T47D (cell line): ENCODE measurements around the gene ADARB2.
"Not testable (repeated sequence)": the region's sequence is repeated elsewhere in the genome, so short reads cannot be mapped to it uniquely, and the experiment has no call there.

Source experiments
- DNase-seq, 2 experiments: peaks; one replicate each; pipeline versions ENCODE4 v3.0.0 to v3.0.0-alpha.2; 2011 to 2012; ENCODE audit warnings: low read depth in 1 of 2, low spot score in 1 of 2
- JUND ChIP-seq: IDR thresholded peaks from 2 replicates; pipeline ENCODE4 v1.6.1; 2012; ENCODE audit warnings: low read depth
- in situ Hi-C: cut with HindIII; loops from 2 replicates; pipeline ENCODE4 v1.10.0; 2016; ENCODE audit warnings: low sequenced_read_pairs, low pct_unique_long_range_greater_than_20kb

The ADARB2 gene

DNA sequence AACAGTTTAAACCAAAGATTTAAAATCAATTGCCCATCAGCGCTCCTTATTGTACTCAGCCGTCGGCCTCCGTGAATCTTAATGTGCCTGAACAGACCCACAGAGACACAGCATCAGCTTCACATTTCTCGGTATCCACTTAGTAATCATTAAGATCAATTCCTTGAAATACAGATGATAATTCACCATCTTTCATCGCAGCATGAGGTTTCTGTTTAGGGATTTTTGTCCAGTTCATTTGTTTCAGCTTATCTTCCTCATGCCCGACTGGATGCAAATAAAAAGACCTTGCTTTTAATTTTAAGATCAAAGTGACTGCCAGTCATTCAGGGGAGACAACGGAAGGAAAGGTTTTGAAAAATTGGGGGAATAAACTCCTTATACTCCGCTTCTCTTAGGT lies 473.3 kb downstream of the ADARB2 start:
- no peak for DNase-seq
- TF ChIP-seq JUND: no peak
- in situ Hi-C loops: no loop called here

DNA sequence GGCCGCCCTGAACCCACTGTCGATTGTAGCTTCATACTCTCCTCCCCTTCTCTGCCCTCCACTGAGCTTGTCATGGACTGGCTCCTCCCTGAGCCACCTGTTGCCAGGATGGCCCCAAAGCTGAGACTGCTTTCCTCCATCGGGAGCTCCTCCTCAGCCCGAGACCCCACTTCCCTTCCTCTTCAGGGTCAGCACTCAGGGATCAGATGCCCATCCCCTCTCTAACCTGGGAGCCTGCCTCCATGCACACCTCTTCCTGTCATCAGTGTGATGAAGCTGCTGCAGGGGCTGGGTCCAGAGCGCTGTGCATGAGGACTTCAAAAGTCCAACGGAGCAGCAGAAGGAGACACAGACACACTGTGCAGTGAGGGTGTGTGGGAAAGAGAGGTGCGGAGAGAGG lies 480.1 kb downstream of the ADARB2 start:
- in situ Hi-C loops: no loop called here

DNA sequence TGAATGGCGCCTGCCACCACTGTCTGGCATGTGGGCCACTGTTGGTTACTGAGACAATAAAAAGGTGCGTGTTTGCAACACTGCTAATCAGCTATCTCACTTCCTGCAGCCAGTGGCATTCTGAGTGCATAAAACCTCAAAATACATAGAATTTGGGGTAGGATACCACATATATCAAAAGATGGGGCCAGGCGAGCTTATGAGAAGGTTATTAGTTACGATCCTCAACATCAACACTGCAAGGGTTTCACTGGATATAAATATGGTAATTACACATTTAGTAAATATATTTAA lies 480.9 kb downstream of the ADARB2 start:
- in situ Hi-C loops: no loop called here
- DNase-seq: no peak
- TF ChIP-seq JUND: no peak

More for the DNA sequence above, 480.1 kb downstream of the ADARB2 start:
- no peak for DNase-seq
- TF ChIP-seq JUND: no peak

DNA sequence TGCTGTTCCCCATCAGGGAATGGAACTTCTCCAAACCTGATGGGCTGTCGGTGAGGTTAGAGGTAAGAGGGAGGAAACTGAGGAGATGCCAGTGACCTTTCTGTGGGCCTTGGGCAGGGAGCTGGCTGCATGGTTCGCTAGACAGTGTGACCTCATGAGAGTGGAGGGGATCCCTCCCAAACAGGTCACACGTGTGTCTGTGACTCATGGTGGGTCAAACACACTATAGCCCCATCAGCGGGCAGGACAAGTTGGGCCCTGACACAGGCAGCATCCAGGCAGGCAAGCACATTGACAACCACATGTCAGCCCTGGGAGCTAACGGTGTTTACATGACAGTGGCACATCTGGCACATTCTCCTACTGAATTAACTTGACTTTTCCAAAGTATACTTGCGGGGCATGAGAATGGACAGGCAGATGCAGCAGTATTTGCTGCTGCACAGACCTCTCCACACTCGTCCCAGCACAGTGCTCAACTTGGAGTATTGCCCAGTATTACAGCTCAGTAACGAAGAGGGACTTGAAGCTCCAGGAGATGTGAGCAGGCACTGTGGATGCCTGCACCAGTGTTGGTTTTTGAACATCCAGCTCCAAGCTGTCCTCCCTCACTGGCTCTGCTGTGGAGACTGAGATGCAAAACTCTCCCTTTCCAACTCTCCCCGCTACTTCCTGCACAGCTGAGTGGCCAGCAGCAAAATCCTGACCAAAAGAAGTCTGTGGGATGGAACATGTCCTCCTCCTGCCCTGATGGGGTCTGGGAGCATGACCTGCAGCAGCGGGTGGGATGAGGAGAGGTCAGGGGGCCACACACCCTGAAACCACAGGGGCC lies 481.5 kb downstream of the ADARB2 start:
- DNase-seq: no peak
- in situ Hi-C loops: no loop called here
- TF ChIP-seq JUND: no peak

GRCh38 chr10:1255118-1255517 lies 482.2 kb downstream of the ADARB2 start:
- no peak for TF ChIP-seq JUND
- DNase-seq: no peak
- in situ Hi-C loops: no loop called here

DNA sequence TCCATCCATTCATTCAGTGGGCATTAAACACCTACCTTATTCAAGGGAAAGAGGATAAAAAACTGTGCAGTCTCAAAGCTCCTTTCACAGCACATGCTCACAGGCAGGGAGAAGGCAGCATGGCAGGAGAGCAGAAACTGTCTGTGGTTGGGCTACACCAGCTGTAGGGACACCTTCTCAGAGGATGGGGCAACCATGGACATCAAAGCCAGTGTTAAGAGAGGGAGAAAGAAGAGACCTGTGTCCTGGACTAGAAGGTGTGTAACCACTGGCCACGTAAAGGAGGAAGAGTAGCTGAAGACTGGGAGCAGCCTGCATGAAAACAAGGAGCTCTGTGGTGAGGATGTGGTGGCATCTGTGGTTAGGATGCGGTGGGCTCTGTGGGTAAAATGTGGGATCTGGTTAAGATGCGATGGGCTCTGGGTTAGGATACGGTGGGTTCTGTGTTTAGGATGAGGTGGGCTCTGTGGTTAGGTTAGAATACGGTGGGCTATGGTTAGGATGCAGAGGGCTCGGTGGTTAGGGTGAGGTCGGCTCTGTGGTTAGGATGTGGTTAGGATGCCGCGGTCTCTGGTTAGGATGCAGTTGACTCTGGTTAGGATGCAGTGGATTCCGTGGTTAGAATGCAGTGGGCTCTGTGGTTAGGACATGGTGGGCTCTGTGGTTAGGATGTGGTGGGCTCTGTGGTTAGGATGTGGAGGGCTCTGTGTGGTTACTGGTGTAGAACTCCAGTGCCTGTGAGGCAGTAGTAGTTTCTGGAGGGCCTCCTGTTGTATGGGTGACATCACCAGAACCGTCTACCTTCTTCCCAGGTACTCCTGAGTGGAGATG lies 483.6 kb downstream of the ADARB2 start:
- in situ Hi-C loops: no loop called here
- no peak for TF ChIP-seq JUND
- DNase-seq: no peak

- no peak for TF ChIP-seq JUND
- DNase-seq: no peak
- in situ Hi-C loops: no loop called here
Measured at GRCh38 chr10:1251769-1252168, 485.6 kb downstream of the ADARB2 start.

- no peak for TF ChIP-seq JUND
- in situ Hi-C loops: no loop called here
- no peak for DNase-seq
Measured at GRCh38 chr10:1249142-1249920, 488.0 kb downstream of the ADARB2 start.

- DNase-seq, in situ Hi-C loops: not testable (repeated sequence)
Measured at GRCh38 chr10:1248262-1248630, 489.1 kb downstream of the ADARB2 start.

- TF ChIP-seq JUND: no peak
- no peak for DNase-seq
- in situ Hi-C loops: no loop called here
Measured at GRCh38 chr10:1247598-1248261, 489.6 kb downstream of the ADARB2 start.

DNA sequence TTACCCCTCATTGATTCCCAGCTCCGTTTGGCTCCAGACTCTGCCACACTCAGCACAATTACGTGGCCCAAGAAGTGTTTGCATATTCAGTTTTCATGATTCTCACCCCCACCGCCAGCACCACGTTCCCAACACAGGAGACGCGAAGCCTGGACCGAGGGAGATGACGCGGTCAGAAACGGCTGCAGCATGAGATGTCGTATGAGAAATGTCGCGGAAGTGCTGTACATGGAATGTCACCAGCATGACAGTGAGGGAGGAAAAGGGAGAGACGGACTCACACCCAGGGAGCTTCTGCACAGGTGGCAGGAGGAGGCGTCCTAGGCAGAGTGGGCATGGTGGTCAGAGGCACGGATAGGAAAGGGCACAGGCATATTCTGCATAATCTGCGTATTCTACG lies 492.8 kb downstream of the ADARB2 start:
- no peak for DNase-seq
- no peak for TF ChIP-seq JUND
- in situ Hi-C loops: no loop called here

- no peak for TF ChIP-seq JUND
- peak in 1 of 2 experiments; percentile 28 for DNase-seq
- in situ Hi-C loops: no loop called here
Measured at GRCh38 chr10:1243486-1244234, 493.7 kb downstream of the ADARB2 start.
